ENCODE measurements around the gene CIAO2B.
A peak's percentile ranks its signal among the peaks of the same experiment; 100 is the strongest.

The CIAO2B gene

GRCh38 chr16:66928702-66929388, 5.4 kb downstream of the CIAO2B start:
- in situ Hi-C loops (cut with HindIII; ENCODE audit: low sequenced_read_pairs) = no loop called here
- no peak overlapping the region for H3K4me3 ChIP-seq (ENCODE audit: low read depth, low read length)
- DNase-seq (ENCODE audit: low read depth) = no peak
- peak; percentile 46 for TF ChIP-seq CTCF (IDR thresholded peaks at IDR 0.05; ENCODE audit: low read depth, low read length, missing control alignments)

GRCh38 chr16:66927918-66928649, 6.1 kb downstream of the CIAO2B start:
- TF ChIP-seq CTCF (IDR thresholded peaks at IDR 0.05; ENCODE audit: low read depth, low read length, missing control alignments) = no peak
- in situ Hi-C loops (cut with HindIII; ENCODE audit: low sequenced_read_pairs) = no loop called here
- DNase-seq (ENCODE audit: low read depth) = no peak

GRCh38 chr16:66926961-66927436, 7.2 kb downstream of the CIAO2B start:
- no peak for TF ChIP-seq CTCF (IDR thresholded peaks at IDR 0.05; ENCODE audit: low read depth, low read length, missing control alignments)
- in situ Hi-C loops (cut with HindIII; ENCODE audit: low sequenced_read_pairs) = no loop called here
- no peak overlapping the region for H3K4me3 ChIP-seq (ENCODE audit: low read depth, low read length)
- peak; percentile 79 for DNase-seq (ENCODE audit: low read depth)

More at GRCh38 chr16:66927918-66928649, 6.1 kb downstream of the CIAO2B start:
- no peak overlapping the region for H3K4me3 ChIP-seq (ENCODE audit: low read depth, low read length)

GRCh38 chr16:66926171-66926947, 7.8 kb downstream of the CIAO2B start:
- no peak for TF ChIP-seq CTCF (IDR thresholded peaks at IDR 0.05; ENCODE audit: low read depth, low read length, missing control alignments)
- DNase-seq (ENCODE audit: low read depth) = no peak
- in situ Hi-C loops (cut with HindIII; ENCODE audit: low sequenced_read_pairs) = no loop called here
- H3K4me3 ChIP-seq (ENCODE audit: low read depth, low read length) = no peak overlapping the region

- in situ Hi-C loops (cut with HindIII; ENCODE audit: low sequenced_read_pairs) = no loop called here
- no peak for DNase-seq (ENCODE audit: low read depth)
- H3K4me3 ChIP-seq (ENCODE audit: low read depth, low read length) = peak within 1 kb of the TSS; percentile 31
- no peak for TF ChIP-seq CTCF (IDR thresholded peaks at IDR 0.05; ENCODE audit: low read depth, low read length, missing control alignments)
Measured at GRCh38 chr16:66925322-66925840, 8.8 kb downstream of the CIAO2B start, which contains the start of gene RRAD. TSS of gene RRAD (minus strand) at chr16:66925535. CDS start at chr16:66925179, 356 bp downstream.

All from astrocyte of the cerebellum (primary cell).